Epithelial cell of proximal tubule (primary cell): ENCODE data around the gene ZNF76. TPM values are rescaled to one million over a fixed set of nuclear protein-coding genes. Genes with fewer than 3 reads are reported as not detected.
"Not testable (repeated sequence)": the region's sequence is repeated elsewhere in the genome, so short reads cannot be mapped to it uniquely, and the experiment has no call there.

Experiments
- DNase-seq: peaks from one replicate; pipeline ENCODE4 v3.0.0-alpha.2; 2011; ENCODE audit warnings: low read depth
- H3K4me3 ChIP-seq: 2 replicates; pipeline ENCODE4 v1.5.1; 2011; ENCODE audit warnings: low read depth, mild to moderate bottlenecking, low read length
- total RNA-seq: library from RNA; depleted of rRNA; stranded (reverse); fragments of >200 nt; gene quantifications from 2 replicates; pipeline ENCODE4 v1.2.3, GENCODE V29; 2015
- TF ChIP-seq, protein P1 (sequence below): conservative IDR thresholded peaks from 2 replicates; pipeline ENCODE4 v1.5.1; 2012; ENCODE audit warnings: low read depth, mild to moderate bottlenecking, low read length

The ZNF76 gene
- total RNA-seq, 1 donor from 2014 or later, result 11.5 TPM

- DNase-seq, result no peak
- TF ChIP-seq, protein P1, sequence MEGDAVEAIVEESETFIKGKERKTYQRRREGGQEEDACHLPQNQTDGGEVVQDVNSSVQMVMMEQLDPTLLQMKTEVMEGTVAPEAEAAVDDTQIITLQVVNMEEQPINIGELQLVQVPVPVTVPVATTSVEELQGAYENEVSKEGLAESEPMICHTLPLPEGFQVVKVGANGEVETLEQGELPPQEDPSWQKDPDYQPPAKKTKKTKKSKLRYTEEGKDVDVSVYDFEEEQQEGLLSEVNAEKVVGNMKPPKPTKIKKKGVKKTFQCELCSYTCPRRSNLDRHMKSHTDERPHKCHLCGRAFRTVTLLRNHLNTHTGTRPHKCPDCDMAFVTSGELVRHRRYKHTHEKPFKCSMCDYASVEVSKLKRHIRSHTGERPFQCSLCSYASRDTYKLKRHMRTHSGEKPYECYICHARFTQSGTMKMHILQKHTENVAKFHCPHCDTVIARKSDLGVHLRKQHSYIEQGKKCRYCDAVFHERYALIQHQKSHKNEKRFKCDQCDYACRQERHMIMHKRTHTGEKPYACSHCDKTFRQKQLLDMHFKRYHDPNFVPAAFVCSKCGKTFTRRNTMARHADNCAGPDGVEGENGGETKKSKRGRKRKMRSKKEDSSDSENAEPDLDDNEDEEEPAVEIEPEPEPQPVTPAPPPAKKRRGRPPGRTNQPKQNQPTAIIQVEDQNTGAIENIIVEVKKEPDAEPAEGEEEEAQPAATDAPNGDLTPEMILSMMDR, result no peak
- H3K4me3 ChIP-seq, result no peak overlapping the region
These were observed 45.6 kb downstream of the ZNF76 start for GRCh38 chr6:35305117-35305516.

GRCh38 chr6:35307138-35307537 is 47.6 kb downstream of the ZNF76 start:
- DNase-seq, H3K4me3 ChIP-seq: not testable (repeated sequence)

DNA sequence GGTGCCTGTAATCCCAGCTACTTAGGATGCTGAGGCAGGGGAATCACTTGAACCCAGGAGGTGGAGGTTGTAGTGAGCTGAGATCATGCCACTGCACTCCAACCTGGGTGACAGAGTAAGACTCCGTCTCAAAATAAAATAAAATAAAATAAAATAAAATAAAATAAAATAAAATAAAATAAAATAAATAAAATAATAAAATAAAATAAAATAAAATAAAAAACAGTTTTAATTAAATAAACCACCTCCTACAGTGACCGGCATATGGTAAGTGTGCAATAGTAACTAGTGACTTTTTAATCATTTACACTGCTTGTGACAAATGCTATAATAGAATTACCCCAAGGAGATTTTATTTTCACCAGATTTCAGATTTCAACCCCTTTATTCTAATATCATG is 49.0 kb downstream of the ZNF76 start:
- not testable (repeated sequence) for H3K4me3 ChIP-seq, DNase-seq

- TF ChIP-seq, protein P1, result no peak
- no peak for DNase-seq
These were observed 50.2 kb downstream of the ZNF76 start for GRCh38 chr6:35309611-35310264.

DNA sequence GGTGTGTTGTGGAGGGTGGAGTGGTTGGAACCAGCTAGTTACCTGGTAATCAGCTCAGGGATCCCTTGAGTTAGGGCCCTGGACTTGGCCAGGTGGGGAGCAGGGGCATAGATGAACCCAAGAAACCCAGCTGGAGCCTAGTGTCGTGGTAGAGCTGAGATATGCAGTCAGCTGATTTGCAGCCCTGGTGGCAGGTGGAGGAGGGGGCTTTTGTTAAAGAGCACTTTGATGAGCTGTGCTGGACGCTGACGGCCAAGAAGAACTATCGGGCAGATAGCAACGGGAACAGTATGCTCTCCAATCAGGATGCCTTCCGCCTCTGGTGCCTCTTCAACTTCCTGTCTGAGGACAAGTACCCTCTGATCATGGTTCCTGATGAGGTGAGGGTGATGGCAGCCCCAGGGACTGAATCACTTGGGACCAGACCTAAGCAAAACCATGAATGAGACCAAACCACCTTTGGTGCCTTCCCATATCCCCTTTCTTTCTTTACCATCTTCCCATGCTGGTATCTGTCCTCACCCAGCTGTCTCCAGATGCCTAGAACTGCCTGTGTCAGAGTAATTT is 50.8 kb downstream of the ZNF76 start:
- TF ChIP-seq, protein P1, result no peak
- H3K4me3 ChIP-seq, result no peak overlapping the region
- DNase-seq, result no peak

More at GRCh38 chr6:35309611-35310264, 50.2 kb downstream of the ZNF76 start:
- no peak overlapping the region for H3K4me3 ChIP-seq

DNA sequence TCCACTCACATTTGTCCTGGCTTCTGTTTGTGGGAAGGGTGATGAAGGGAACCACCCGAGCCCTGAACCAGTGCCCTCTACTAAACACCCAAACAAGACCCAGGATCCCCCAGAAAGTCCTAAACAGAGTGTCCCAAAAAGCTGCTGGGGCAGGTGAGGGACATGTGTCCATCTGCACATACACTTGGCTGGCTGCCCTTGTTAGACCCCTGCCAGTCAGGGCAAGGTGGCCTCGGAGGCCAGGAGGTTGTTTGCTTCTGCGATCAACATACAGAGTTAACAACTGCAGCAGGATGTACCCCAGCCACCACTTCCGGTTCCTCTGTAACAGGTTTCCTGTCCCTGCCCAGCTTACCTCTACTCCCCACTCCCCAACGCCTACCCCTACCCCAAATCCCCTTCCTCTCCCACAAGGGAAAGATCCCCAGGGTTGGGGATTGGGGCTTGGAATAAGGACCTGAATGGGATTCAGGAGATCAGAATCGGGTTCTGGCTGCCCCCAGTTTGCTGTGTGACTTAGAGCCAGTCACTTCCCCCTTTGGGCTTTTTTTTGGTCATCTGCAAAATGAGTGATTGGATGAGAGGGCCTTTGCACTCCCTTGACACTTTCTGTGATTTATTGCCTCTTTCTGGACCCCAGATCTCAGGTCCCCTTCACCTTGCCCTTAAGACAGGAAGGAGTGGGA is 52.0 kb downstream of the ZNF76 start:
- H3K4me3 ChIP-seq, result no peak overlapping the region
- TF ChIP-seq, protein P1, result no peak

DNA sequence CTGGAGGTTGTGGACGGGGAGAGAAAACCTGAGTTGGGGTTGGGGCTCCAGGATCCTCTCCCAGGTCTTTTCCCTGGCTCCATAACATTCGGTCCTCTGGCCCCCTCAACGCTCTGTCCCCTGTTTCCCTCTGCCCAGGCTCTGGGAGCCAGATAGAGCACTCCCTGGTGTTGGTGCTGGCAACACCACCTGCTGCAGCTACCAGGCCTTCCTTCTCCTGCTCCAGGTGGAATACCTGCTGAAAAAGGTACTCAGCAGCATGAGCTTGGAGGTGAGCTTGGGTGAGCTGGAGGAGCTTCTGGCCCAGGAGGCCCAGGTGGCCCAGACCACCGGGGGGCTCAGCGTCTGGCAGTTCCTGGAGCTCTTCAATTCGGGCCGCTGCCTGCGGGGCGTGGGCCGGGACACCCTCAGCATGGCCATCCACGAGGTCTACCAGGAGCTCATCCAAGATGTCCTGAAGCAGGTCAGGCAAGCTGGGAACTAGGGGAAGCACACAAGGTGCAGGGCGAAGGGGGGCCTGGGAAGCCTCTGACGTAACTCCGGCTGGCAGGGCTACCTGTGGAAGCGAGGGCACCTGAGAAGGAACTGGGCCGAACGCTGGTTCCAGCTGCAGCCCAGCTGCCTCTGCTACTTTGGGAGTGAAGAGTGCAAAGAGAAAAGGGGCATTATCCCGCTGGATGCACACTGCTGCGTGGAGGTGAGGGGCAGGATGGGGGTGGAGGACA is 52.7 kb downstream of the ZNF76 start:
- TF ChIP-seq, protein P1, result no peak
- DNase-seq, result no peak
- no peak overlapping the region for H3K4me3 ChIP-seq

More for the DNA sequence above, 52.0 kb downstream of the ZNF76 start:
- no peak for DNase-seq
